B cell (primary cell): Measurements from ENCODE around the gene DIP2A. TPM values are rescaled to one million over a fixed set of nuclear protein-coding genes. Genes with fewer than 3 reads are reported as not detected.

ENCODE experiments used
- ATAC-seq: fragments of 200-7000 bp; cut with Tn5 transposase; one replicate; pipeline ENCODE4 v1.10.0; 2021; ENCODE audit warnings: low read depth, mild to moderate bottlenecking, moderate number of reproducible peaks, moderate library complexity
- CTCF ChIA-PET: fragments of 350-600 bp; sonication (Branson Sonifier 250); formaldehyde crosslinking; loops from one replicate; lab custom pipeline; 2021; ENCODE audit warnings: antibody characterized with exemption, inconsistent platforms; lab: Charles Lee
- POLR2A ChIA-PET: fragments of 350-600 bp; sonication (Branson Sonifier 250); formaldehyde crosslinking; loops from one replicate; lab custom pipeline; 2021; ENCODE audit warnings: antibody characterized with exemption; lab: Charles Lee
- DNase-seq: peaks from one replicate; pipeline ENCODE4 v3.0.0; 2013
- H2AFZ ChIP-seq: 2 replicates; pipeline ENCODE4 v1.6.1; 2012; ENCODE audit warnings: mild to moderate bottlenecking, low read depth, low read length; ENCODE audit not compliant: insufficient read depth, poor library complexity, severe bottlenecking
- H3K27ac ChIP-seq, 2 donors: 1 replicate in 1 of 2; 2 replicates in 1 of 2; pipeline ENCODE4 v1.5.1; 2012 to 2013; ENCODE audit warnings: low read length in 2 of 2, mild to moderate bottlenecking in 2 of 2, moderate library complexity in 1 of 2
- H3K27me3 ChIP-seq, 4 experiments: fragments of 200-600 bp in 1 of 4; sonication (generic) in 1 of 4; replicated peaks in 1 of 4; 1 replicate in 2 of 4; 2 replicates in 2 of 4; pipeline versions ENCODE4 v1.6.1 to v1.7.0; 2013 to 2016; ENCODE audit warnings: low read length in 3 of 4, mild to moderate bottlenecking in 2 of 4, mixed read lengths in 1 of 4, moderate library complexity in 1 of 4; ENCODE audit not compliant: insufficient read depth in 4 of 4, control insufficient read depth in 3 of 4; ENCODE audit errors: control extremely low read depth in 1 of 4
- H3K36me3 ChIP-seq, 2 experiments: replicated peaks in 1 of 2; 1 replicate in 1 of 2; 2 replicates in 1 of 2; pipeline versions ENCODE4 v1.6.1 to v1.7.1; 2013; ENCODE audit warnings: low read length in 1 of 2; ENCODE audit not compliant: insufficient read depth in 2 of 2, control insufficient read depth in 1 of 2; ENCODE audit errors: control extremely low read depth in 1 of 2, extremely low read depth in 1 of 2
- H3K4me1 ChIP-seq, 2 donors: fragments of 200-600 bp in 1 of 2; sonication (generic) in 1 of 2; 1 replicate in 1 of 2; 2 replicates in 1 of 2; pipeline versions ENCODE4 v1.5.1 to v1.6.1; 2013 to 2017; ENCODE audit warnings: low read length in 2 of 2; ENCODE audit not compliant: control insufficient read depth in 2 of 2, insufficient read depth in 2 of 2
- H3K4me2 ChIP-seq: replicated peaks from 2 replicates; pipeline ENCODE3; 2012; ENCODE audit warnings: mild to moderate bottlenecking, low read depth, low read length; ENCODE audit not compliant: poor library complexity, severe bottlenecking
- H3K4me3 ChIP-seq, 5 experiments: fragments of 200-600 bp in 1 of 5; sonication (generic) in 1 of 5; 1 replicate in 3 of 5; 2 replicates in 2 of 5; pipeline versions ENCODE4 v1.5.1 to v1.7.0; 2011 to 2016; ENCODE audit warnings: low read length in 4 of 5, mild to moderate bottlenecking in 4 of 5, low read depth in 2 of 5, control low read depth in 1 of 5, moderate library complexity in 1 of 5; ENCODE audit not compliant: insufficient read depth in 1 of 5; ENCODE audit errors: control extremely low read depth in 1 of 5, extremely low read depth in 1 of 5
- H3K79me2 ChIP-seq: fragments of 200-600 bp; sonication (generic); one replicate; pipeline ENCODE4 v1.6.0; 2016; ENCODE audit warnings: low read length; ENCODE audit not compliant: control insufficient read depth, insufficient read depth
- H3K9ac ChIP-seq: fragments of 200-600 bp; sonication (generic); 2 replicates; pipeline ENCODE4 v1.6.1; 2017; ENCODE audit warnings: mild to moderate bottlenecking, low read length, moderate library complexity
- H3K9me3 ChIP-seq, 3 donors: one replicate each; pipeline versions ENCODE4 v1.6.1 to v1.7.1; 2013; ENCODE audit warnings: low read length in 2 of 3; ENCODE audit not compliant: control insufficient read depth in 2 of 3, insufficient read depth in 1 of 3; ENCODE audit errors: control extremely low read depth in 1 of 3
- H4K20me1 ChIP-seq: 2 replicates; pipeline ENCODE4 v1.6.0; 2012; ENCODE audit warnings: mild to moderate bottlenecking, low read length; ENCODE audit not compliant: insufficient read depth, control insufficient read depth, poor library complexity, severe bottlenecking
- H3K27ac Mint-ChIP-seq: one replicate; pipeline ENCODE4 v1.8.0; 2021; ENCODE audit warnings: mixed read lengths
- H3K27me3 Mint-ChIP-seq: one replicate; pipeline ENCODE4 v1.8.0; 2021; ENCODE audit warnings: mixed read lengths
- H3K4me1 Mint-ChIP-seq: one replicate; pipeline ENCODE4 v1.8.0; 2021; ENCODE audit warnings: mixed read lengths
- H3K4me3 Mint-ChIP-seq: one replicate; pipeline ENCODE4 v1.8.0; 2021; ENCODE audit warnings: mixed read lengths
- H3K9me3 Mint-ChIP-seq: one replicate; pipeline ENCODE4 v1.8.0; 2022; ENCODE audit warnings: mixed read lengths; ENCODE audit not compliant: insufficient read depth
- CTCF ChIP-seq: fragments of 200-600 bp; IDR thresholded peaks from one replicate; pipeline ENCODE4 v1.8.0; 2022; ENCODE audit warnings: antibody characterized with exemption, mild to moderate bottlenecking
- EZH2 ChIP-seq: IDR thresholded peaks from 2 replicates; pipeline ENCODE4 v1.6.1; 2012; ENCODE audit warnings: borderline replicate concordance, low read depth, mild to moderate bottlenecking, moderate library complexity, low read length; ENCODE audit not compliant: insufficient read depth, poor library complexity, severe bottlenecking
- whole genome bisulfite sequencing: methylation state at CpG from one replicate; pipeline ENCODE4 v1.1.5; 2013; ENCODE audit warnings: missing lambda C conversion rate; ENCODE audit not compliant: insufficient coverage; 5-methylcytosine and 5-hydroxymethylcytosine counted together
- intact Hi-C: fragments of 100-400 bp; cut with micrococcal nuclease; formaldehyde crosslinking; loops from one replicate; pipeline ENCODE4 v1.10.0; 2022
- polyA plus RNA-seq: library from polyadenylated mRNA; depleted of rRNA; stranded (reverse); fragments of >200 nt; gene quantifications from 2 replicates; pipeline ENCODE4 v1.2.3, GENCODE V29; 2012
- total RNA-seq, 2 donors: library from RNA; stranded (reverse); fragments of 120-200 nt in 1 of 2; gene quantifications; 1 replicate in 1 of 2; 2 replicates in 1 of 2; pipeline versions ENCODE4 v1.2.3 to v1.2.4, GENCODE V29; 2013 to 2022

Gene DIP2A
- total and polyA plus RNA-seq, 2 donors (not counting 1 experiment from before 2014, with no cell fraction given) = 40.4 to 59.0 TPM

- TF ChIP-seq CTCF (no peak), EZH2 (no peak)
- H2AFZ ChIP-seq = no peak overlapping the region
- no peaks in the 10 kb centered on the region for H4K20me1 ChIP-seq
- no peaks in the 10 kb centered on the region for H3K4me1 ChIP-seq
- Mint-ChIP-seq H3K27me3 (no peaks in the 10 kb centered on the region), H3K27ac (no peak overlapping the region), H3K9me3 (no peaks in the 10 kb centered on the region), H3K4me3 (no peak overlapping the region), H3K4me1 (peaks cover 2% of the 10 kb centered on the region)
- peaks cover 0 to 34% of the 10 kb centered on the region in 2 experiments for H3K36me3 ChIP-seq
- no peak overlapping the region for H3K4me2 ChIP-seq
- no peaks in the 10 kb centered on the region for H3K9me3 ChIP-seq
- H3K9ac ChIP-seq = no peak overlapping the region
- no peak for ATAC-seq
- POLR2A ChIA-PET = no interaction called here
- CTCF ChIA-PET = no interaction called here
- H3K79me2 ChIP-seq = no peaks in the 10 kb centered on the region
- WGBS = 97% methylated on average over 20 of the region's 23 CpGs
- no peak for DNase-seq
- H3K27ac ChIP-seq = no peak overlapping the region
- intact Hi-C loops = no loop called here
- H3K27me3 ChIP-seq = no peaks in the 10 kb centered on the region
- no peak overlapping the region for H3K4me3 ChIP-seq
Measured at GRCh38 chr21:46425571-46425970, 33.1 kb upstream of the DIP2A start.

GRCh38 chr21:46426313-46427046 lies 32.2 kb upstream of the DIP2A start:
- Histone ChIP-seq H3K79me2 (no peaks in the 10 kb centered on the region), H3K27ac (no peak overlapping the region), H3K9ac (no peak overlapping the region), H3K36me3 (peaks cover 0 to 38% of the 10 kb centered on the region in 2 experiments), H4K20me1 (no peaks in the 10 kb centered on the region), H3K4me1 (no peaks in the 10 kb centered on the region), H2AFZ (no peak overlapping the region), H3K4me2 (no peak overlapping the region), H3K9me3 (no peaks in the 10 kb centered on the region), H3K4me3 (no peak overlapping the region), H3K27me3 (no peaks in the 10 kb centered on the region)
- peaks cover 2% of the 10 kb centered on the region for H3K4me1 Mint-ChIP-seq
- no peak overlapping the region for H3K27ac Mint-ChIP-seq
- POLR2A ChIA-PET = no interaction called here
- intact Hi-C loops = no loop called here
- H3K4me3 Mint-ChIP-seq = no peak overlapping the region
- DNase-seq (no peak), ATAC-seq (no peak)
- CTCF ChIA-PET = no interaction called here
- H3K27me3 Mint-ChIP-seq = no peaks in the 10 kb centered on the region
- H3K9me3 Mint-ChIP-seq = no peaks in the 10 kb centered on the region
- no peak for TF ChIP-seq CTCF
- WGBS = 95% methylated on average over 19 of the region's 22 CpGs
